GM19240 (cell line): Measurements from ENCODE around the gene KLHL6.

Experiments used
- DNase-seq: peaks from one replicate; pipeline ENCODE4 v3.0.0; 2011; ENCODE audit warnings: low spot score; ENCODE audit not compliant: insufficient read length

The KLHL6 gene

GRCh38 chr3:183566880-183567279 is 11.4 kb upstream of the KLHL6 start:
- no peak for DNase-seq

- DNase-seq, result no peak
Measured at GRCh38 chr3:183564046-183564445, 8.5 kb upstream of the KLHL6 start.

GRCh38 chr3:183563536-183563874 is 8.0 kb upstream of the KLHL6 start:
- no peak for DNase-seq

- no peak for DNase-seq
Measured at GRCh38 chr3:183560607-183561006, 5.1 kb upstream of the KLHL6 start.

- no peak for DNase-seq
Measured at GRCh38 chr3:183558495-183558894, 3.0 kb upstream of the KLHL6 start.

- no peak for DNase-seq
Measured at GRCh38 chr3:183556722-183557121, 1.2 kb upstream of the KLHL6 start.

GRCh38 chr3:183554377-183554776 is 1.1 kb downstream of the KLHL6 start:
- DNase-seq, result no peak

GRCh38 chr3:183553334-183554026 is 2.0 kb downstream of the KLHL6 start:
- no peak for DNase-seq

GRCh38 chr3:183551930-183552329 is 3.6 kb downstream of the KLHL6 start:
- no peak for DNase-seq

- no peak for DNase-seq
Measured at GRCh38 chr3:183548262-183548769, 7.2 kb downstream of the KLHL6 start.

- DNase-seq, result no peak
Measured at GRCh38 chr3:183546625-183547024, 8.9 kb downstream of the KLHL6 start.

GRCh38 chr3:183545708-183546107 is 9.8 kb downstream of the KLHL6 start:
- DNase-seq, result no peak

- DNase-seq, result no peak
Measured at GRCh38 chr3:183542355-183542754, 13.2 kb downstream of the KLHL6 start.

- DNase-seq, result no peak
Measured at GRCh38 chr3:183541738-183542137, 13.8 kb downstream of the KLHL6 start.

GRCh38 chr3:183541235-183541655 is 14.3 kb downstream of the KLHL6 start:
- no peak for DNase-seq

- DNase-seq, result no peak
Measured at GRCh38 chr3:183540501-183541234, 14.8 kb downstream of the KLHL6 start.

GRCh38 chr3:183539811-183540210 is 15.7 kb downstream of the KLHL6 start:
- DNase-seq, result no peak

GRCh38 chr3:183538486-183538885 is 17.0 kb downstream of the KLHL6 start:
- DNase-seq, result no peak

- no peak for DNase-seq
Measured at GRCh38 chr3:183537295-183537730, 18.2 kb downstream of the KLHL6 start.

GRCh38 chr3:183536238-183536880 is 19.1 kb downstream of the KLHL6 start:
- DNase-seq, result no peak

- no peak for DNase-seq
Measured at GRCh38 chr3:183534249-183534648, 21.3 kb downstream of the KLHL6 start.

GRCh38 chr3:183533412-183534132 is 21.9 kb downstream of the KLHL6 start:
- no peak for DNase-seq
